Spleen (tissue), 7 donors: Measurements from ENCODE around the gene RTTN.

Source experiments
- CTCF ChIP-seq, 11 experiments: fragments of 200-600 bp in 7 of 11; fragments of 450-650 bp in 4 of 11; sonication (generic) in 4 of 11; IDR thresholded peaks in 8 of 11; conservative IDR thresholded peaks in 3 of 11; 1 replicate in 7 of 11; 2 replicates in 4 of 11; pipeline versions ENCODE4 v1.4.0 to v1.8.0; 2016 to 2021; ENCODE audit warnings: antibody characterized with exemption in 11 of 11, inconsistent platforms in 4 of 11, mild to moderate bottlenecking in 1 of 11
- POLR2A ChIP-seq, 3 donors: fragments of 450-650 bp; IDR thresholded peaks; one replicate each; pipeline ENCODE4 v1.5.1; 2017; ENCODE audit warnings: antibody characterized with exemption in 3 of 3, mild to moderate bottlenecking in 1 of 3
- POLR2AphosphoS5 ChIP-seq, 3 donors: sonication (generic); formaldehyde crosslinking; IDR thresholded peaks; one replicate each; pipeline ENCODE4 v1.5.1; 2017; ENCODE audit warnings: antibody characterized with exemption in 3 of 3
- donor health status: DM: no; HTN: no; CAD: no; lungs with moderate emphysema.
- donor health status: DM: no; HTN: no; CAD: no.
- donor health status: DM: no; HTN: no; CAD: no.

GRCh38 chr18:70232261-70232660, 26.8 kb upstream of the RTTN start:
- TF ChIP-seq CTCF (IDR thresholded peaks at IDR 0.05 in 8 of 11, conservative IDR thresholded peaks at IDR 0.05 in 3 of 11), result no peak
- TF ChIP-seq POLR2A (IDR thresholded peaks at IDR 0.05), result no peak
- no peak for TF ChIP-seq POLR2AphosphoS5 (IDR thresholded peaks at IDR 0.05)
